ENCODE data around the gene RETSAT. TPM values are rescaled to one million over a fixed set of nuclear protein-coding genes. Genes with fewer than 3 reads are reported as not detected.

RETSAT gene
- total and polyA plus RNA-seq, 2 of the 13 experiments (the other 11 are each of a cell fraction or from before 2014, with no cell fraction given): 46.7 to 61.0 TPM

DNA sequence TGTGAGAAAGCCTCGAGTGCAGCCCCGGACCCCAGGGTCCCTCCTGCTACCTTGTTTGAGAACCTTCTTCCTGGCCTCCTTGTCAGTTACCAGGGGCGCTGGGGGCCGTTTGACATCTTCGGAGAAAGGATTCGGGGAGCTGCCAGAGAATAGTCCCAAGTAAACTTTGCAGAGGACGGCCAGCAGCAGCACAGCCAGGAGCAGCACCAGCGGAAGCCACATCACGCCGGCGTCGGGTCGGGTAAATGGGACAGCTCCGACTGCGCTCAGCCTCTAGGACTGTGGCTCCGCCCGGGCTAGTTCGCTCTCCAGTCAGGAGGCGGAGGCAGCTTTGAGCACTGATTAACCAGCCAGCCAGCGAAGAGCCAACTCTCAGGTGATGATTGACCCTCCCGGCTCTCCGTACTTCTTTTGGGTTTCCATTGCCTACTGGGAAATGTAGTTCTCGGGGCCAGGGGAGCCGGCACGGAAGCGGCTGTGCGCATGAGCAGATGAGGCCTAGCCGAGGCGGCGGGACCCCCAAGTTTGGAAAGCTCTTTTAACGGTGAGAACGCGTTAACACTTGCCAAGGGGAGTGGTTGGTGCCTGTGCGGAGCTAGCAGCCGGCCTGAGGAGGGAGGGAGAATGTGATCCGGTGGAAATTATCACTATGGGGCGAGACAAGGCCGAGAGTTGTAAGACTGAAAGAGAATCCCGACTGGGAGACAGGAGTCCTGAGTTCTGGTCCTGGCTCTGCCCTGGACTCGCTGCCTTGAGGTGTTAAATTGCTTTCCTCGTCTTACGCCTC, at the start of gene RETSAT, which contains the start of gene ELMOD3 (continued):
- TF ChIP-seq HNF4G (IDR thresholded peaks at IDR 0.05; ENCODE audit: borderline replicate concordance, low read depth, low read length) (no peak), HNF4G (CRISPR knock-in tag; IDR thresholded peaks at IDR 0.05; ENCODE audit: borderline replicate concordance, low read depth) (0 out of 2 replicates have a peak, but pooled peaks have one; percentile 11), KDM6A (CRISPR knock-in tag; IDR thresholded peaks at IDR 0.05; ENCODE audit: low read depth) (peak; percentile 35; the same call in 1 of the 2 replicates), ZNF766 (CRISPR knock-in tag; IDR thresholded peaks at IDR 0.05; ENCODE audit: borderline replicate concordance) (peak; percentile 86), CREB1 (IDR thresholded peaks at IDR 0.05) (0 out of 2 replicates have a peak, but pooled peaks have one; percentile 37), CREB1 (CRISPR knock-in tag; IDR thresholded peaks at IDR 0.05) (peak; percentile 80), BORCS8-MEF2B (CRISPR knock-in tag; IDR thresholded peaks at IDR 0.05) (peak; percentile 92), ZNF788 (CRISPR knock-in tag; IDR thresholded peaks at IDR 0.05; ENCODE audit: borderline replicate concordance) (peak; percentile 100), ZNF34 (CRISPR knock-in tag; IDR thresholded peaks at IDR 0.05; ENCODE audit: borderline replicate concordance) (peak; percentile 99), MTERF4 (CRISPR knock-in tag; IDR thresholded peaks at IDR 0.05) (peak; percentile 88), ZSCAN29 (CRISPR knock-in tag; conservative IDR thresholded peaks at IDR 0.05) (peak; percentile 97), ZSCAN25 (CRISPR knock-in tag; IDR thresholded peaks at IDR 0.05) (peak; percentile 45; the same call in 1 of the 2 replicates), NR3C1 (CRISPR knock-in tag; IDR thresholded peaks at IDR 0.05) (no peak), HNF4A (CRISPR knock-in tag; IDR thresholded peaks at IDR 0.05) (peak; percentile 23; the same call in 1 of the 2 replicates), ZNF407 (CRISPR knock-in tag; IDR thresholded peaks at IDR 0.05; ENCODE audit: not compliant biosample characterization) (peak; percentile 81), TGIF2 (CRISPR knock-in tag; IDR thresholded peaks at IDR 0.05) (no peak; the same call in none of the 2 replicates), XRCC5 (optimal IDR thresholded peaks at IDR 0.05; ENCODE audit: low read length) (peak; percentile 94)
- TF ChIP-seq, protein P1, sequence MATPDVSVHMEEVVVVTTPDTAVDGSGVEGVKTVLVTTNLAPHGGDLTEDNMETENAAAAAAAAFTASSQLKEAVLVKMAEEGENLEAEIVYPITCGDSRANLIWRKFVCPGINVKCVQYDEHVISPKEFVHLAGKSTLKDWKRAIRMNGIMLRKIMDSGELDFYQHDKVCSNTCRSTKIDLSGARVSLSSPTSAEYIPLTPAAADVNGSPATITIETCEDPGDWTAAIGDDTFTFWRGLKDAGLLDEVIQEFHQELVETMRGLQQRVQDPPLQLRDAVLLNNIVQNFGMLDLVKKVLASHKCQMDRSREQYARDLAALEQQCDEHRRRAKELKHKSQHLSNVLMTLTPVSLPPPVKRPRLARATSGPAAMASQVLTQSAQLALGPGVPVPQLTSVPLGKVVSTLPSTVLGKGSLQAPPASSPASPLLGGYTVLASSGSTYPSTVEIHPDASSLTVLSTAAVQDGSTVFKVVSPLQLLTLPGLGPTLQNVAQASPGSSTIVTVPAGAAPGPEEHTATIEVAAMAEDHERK (CRISPR knock-in tag; IDR thresholded peaks at IDR 0.05; ENCODE audit: low read depth): no peak

Measured in HepG2 (cell line).